ENCODE data around the gene MSRB3. TPM values are rescaled to one million over a fixed set of nuclear protein-coding genes. Genes with fewer than 3 reads are reported as not detected.

Gene MSRB3
- total and polyA plus RNA-seq, 2 of the 8 experiments (the other 6 are each of a cell fraction or from before 2014, with no cell fraction given): 0.32 to 1.2 TPM

DNA sequence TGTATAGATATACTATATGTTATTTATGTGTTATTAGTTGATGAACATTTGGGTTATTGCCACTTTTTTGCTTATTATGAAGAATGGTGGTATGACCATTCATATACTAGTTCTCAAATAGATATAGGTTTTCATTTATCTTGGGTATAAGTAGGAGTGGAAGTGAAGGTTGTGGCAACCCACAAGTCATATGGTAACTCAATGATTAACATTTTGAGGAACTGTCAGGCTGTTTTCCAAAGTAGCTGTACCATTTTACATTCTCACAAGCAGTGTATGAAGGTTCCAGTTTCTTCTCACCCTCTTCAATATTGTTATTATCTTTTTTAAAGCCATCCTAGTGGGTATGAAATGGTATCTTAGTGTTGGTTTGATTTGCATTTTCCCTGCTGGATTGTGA, 19.0 kb upstream of the MSRB3 start:
- Histone ChIP-seq H2BK20ac (ENCODE audit: low read length) (no peak overlapping the region), H4K20me1 (replicated peaks in 1 of 2; ENCODE audit: control insufficient read depth in 1 of 2, insufficient read depth in 2 of 2, low read length in 2 of 2) (no peaks in the 10 kb centered on the region), H3K79me1 (ENCODE audit: low read depth, low read length) (no peaks in the 10 kb centered on the region), H3K4me1 (replicated peaks in 1 of 4; ENCODE audit: control insufficient read depth in 3 of 4, insufficient read depth in 4 of 4, low read length in 3 of 4) (no peaks in the 10 kb centered on the region), H3K36me3 (ENCODE audit: control insufficient read depth in 2 of 4, insufficient read depth in 4 of 4, low read length in 3 of 4) (no peaks in the 10 kb centered on the region), H2BK5ac (ENCODE audit: low read depth, low read length) (no peak overlapping the region), H3K9ac (replicated peaks in 1 of 4; ENCODE audit: extremely low read depth in 1 of 4, low read depth in 3 of 4, low read length in 3 of 4) (no peak overlapping the region), H4K8ac (ENCODE audit: extremely low read depth, insufficient read depth, low read length) (no peak overlapping the region), H3K27me3 (replicated peaks in 1 of 4; ENCODE audit: control insufficient read depth in 3 of 4, extremely low read depth in 1 of 4, insufficient read depth in 3 of 4, low read length in 3 of 4) (no peaks in the 10 kb centered on the region), H3K4me2 (ENCODE audit: insufficient read depth in 1 of 2, low read depth in 2 of 2, low read length in 2 of 2) (no peak overlapping the region), H3K14ac (ENCODE audit: insufficient read length) (no peak overlapping the region), H2BK12ac (ENCODE audit: low read depth, low read length) (no peak overlapping the region), H2AFZ (ENCODE audit: low read length) (no peak overlapping the region), H3K79me2 (ENCODE audit: control insufficient read depth in 1 of 2, insufficient read depth in 2 of 2, low read length in 2 of 2) (no peaks in the 10 kb centered on the region), H3K18ac (ENCODE audit: extremely low read depth, low read length) (no peak overlapping the region), H2BK15ac (ENCODE audit: low read length) (no peak overlapping the region), H3K4ac (replicated peaks; ENCODE audit: insufficient read length, low read depth, low read length) (no peak overlapping the region), H4K5ac (ENCODE audit: insufficient read length, low read depth, low read length) (no peak overlapping the region), H3K23ac (ENCODE audit: insufficient read length) (no peak overlapping the region), H3K27ac (ENCODE audit: low read depth, low read length) (no peak overlapping the region), H2AK5ac (ENCODE audit: low read depth, low read length) (no peak overlapping the region), H3K9me3 (ENCODE audit: insufficient read depth in 2 of 2, low read depth in 1 of 2, low read length in 1 of 2) (no peaks in the 10 kb centered on the region), H3K23me2 (ENCODE audit: low read depth, low read length) (no peaks in the 10 kb centered on the region; the same call in 1 of the 2 replicates), H3K56ac (replicated peaks; ENCODE audit: insufficient read length, low read depth, low read length) (no peak overlapping the region), H4K91ac (replicated peaks; ENCODE audit: insufficient read length, low read length) (no peak overlapping the region), H3K4me3 (ENCODE audit: extremely low read depth in 1 of 4, insufficient read depth in 2 of 4, low read depth in 3 of 4, low read length in 4 of 4) (no peak overlapping the region), H2BK120ac (replicated peaks; ENCODE audit: low read depth, low read length) (no peak overlapping the region)
- DNase-seq (ENCODE audit: low read depth in 1 of 2, low spot score in 2 of 2) (no peak), FAIRE-seq (no peak)
- ChIA-PET CTCF (ENCODE audit: partially characterized antibody) (interaction anchor here (1.8 kb wide), 1 partner anchor 27 kb away, joined by 6 read pairs; no protein-coding TSS in a partner anchor), POLR2A (ENCODE audit: partially characterized antibody) (interaction anchor here (1.5 kb wide), 1 partner anchor 9 kb away, joined by 4 read pairs; no protein-coding TSS in a partner anchor)
- TF ChIP-seq, protein P1, sequence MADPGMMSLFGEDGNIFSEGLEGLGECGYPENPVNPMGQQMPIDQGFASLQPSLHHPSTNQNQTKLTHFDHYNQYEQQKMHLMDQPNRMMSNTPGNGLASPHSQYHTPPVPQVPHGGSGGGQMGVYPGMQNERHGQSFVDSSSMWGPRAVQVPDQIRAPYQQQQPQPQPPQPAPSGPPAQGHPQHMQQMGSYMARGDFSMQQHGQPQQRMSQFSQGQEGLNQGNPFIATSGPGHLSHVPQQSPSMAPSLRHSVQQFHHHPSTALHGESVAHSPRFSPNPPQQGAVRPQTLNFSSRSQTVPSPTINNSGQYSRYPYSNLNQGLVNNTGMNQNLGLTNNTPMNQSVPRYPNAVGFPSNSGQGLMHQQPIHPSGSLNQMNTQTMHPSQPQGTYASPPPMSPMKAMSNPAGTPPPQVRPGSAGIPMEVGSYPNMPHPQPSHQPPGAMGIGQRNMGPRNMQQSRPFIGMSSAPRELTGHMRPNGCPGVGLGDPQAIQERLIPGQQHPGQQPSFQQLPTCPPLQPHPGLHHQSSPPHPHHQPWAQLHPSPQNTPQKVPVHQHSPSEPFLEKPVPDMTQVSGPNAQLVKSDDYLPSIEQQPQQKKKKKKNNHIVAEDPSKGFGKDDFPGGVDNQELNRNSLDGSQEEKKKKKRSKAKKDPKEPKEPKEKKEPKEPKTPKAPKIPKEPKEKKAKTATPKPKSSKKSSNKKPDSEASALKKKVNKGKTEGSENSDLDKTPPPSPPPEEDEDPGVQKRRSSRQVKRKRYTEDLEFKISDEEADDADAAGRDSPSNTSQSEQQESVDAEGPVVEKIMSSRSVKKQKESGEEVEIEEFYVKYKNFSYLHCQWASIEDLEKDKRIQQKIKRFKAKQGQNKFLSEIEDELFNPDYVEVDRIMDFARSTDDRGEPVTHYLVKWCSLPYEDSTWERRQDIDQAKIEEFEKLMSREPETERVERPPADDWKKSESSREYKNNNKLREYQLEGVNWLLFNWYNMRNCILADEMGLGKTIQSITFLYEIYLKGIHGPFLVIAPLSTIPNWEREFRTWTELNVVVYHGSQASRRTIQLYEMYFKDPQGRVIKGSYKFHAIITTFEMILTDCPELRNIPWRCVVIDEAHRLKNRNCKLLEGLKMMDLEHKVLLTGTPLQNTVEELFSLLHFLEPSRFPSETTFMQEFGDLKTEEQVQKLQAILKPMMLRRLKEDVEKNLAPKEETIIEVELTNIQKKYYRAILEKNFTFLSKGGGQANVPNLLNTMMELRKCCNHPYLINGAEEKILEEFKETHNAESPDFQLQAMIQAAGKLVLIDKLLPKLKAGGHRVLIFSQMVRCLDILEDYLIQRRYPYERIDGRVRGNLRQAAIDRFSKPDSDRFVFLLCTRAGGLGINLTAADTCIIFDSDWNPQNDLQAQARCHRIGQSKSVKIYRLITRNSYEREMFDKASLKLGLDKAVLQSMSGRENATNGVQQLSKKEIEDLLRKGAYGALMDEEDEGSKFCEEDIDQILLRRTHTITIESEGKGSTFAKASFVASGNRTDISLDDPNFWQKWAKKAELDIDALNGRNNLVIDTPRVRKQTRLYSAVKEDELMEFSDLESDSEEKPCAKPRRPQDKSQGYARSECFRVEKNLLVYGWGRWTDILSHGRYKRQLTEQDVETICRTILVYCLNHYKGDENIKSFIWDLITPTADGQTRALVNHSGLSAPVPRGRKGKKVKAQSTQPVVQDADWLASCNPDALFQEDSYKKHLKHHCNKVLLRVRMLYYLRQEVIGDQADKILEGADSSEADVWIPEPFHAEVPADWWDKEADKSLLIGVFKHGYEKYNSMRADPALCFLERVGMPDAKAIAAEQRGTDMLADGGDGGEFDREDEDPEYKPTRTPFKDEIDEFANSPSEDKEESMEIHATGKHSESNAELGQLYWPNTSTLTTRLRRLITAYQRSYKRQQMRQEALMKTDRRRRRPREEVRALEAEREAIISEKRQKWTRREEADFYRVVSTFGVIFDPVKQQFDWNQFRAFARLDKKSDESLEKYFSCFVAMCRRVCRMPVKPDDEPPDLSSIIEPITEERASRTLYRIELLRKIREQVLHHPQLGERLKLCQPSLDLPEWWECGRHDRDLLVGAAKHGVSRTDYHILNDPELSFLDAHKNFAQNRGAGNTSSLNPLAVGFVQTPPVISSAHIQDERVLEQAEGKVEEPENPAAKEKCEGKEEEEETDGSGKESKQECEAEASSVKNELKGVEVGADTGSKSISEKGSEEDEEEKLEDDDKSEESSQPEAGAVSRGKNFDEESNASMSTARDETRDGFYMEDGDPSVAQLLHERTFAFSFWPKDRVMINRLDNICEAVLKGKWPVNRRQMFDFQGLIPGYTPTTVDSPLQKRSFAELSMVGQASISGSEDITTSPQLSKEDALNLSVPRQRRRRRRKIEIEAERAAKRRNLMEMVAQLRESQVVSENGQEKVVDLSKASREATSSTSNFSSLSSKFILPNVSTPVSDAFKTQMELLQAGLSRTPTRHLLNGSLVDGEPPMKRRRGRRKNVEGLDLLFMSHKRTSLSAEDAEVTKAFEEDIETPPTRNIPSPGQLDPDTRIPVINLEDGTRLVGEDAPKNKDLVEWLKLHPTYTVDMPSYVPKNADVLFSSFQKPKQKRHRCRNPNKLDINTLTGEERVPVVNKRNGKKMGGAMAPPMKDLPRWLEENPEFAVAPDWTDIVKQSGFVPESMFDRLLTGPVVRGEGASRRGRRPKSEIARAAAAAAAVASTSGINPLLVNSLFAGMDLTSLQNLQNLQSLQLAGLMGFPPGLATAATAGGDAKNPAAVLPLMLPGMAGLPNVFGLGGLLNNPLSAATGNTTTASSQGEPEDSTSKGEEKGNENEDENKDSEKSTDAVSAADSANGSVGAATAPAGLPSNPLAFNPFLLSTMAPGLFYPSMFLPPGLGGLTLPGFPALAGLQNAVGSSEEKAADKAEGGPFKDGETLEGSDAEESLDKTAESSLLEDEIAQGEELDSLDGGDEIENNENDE (IDR thresholded peaks at IDR 0.05; ENCODE audit: insufficient replicate concordance, low read length): no peak
